ENCODE results near the gene EGFR.

GRCh38 chr7:55073051-55073511 lies 54.3 kb downstream of the EGFR start:
- TF ChIP-seq, protein P1, sequence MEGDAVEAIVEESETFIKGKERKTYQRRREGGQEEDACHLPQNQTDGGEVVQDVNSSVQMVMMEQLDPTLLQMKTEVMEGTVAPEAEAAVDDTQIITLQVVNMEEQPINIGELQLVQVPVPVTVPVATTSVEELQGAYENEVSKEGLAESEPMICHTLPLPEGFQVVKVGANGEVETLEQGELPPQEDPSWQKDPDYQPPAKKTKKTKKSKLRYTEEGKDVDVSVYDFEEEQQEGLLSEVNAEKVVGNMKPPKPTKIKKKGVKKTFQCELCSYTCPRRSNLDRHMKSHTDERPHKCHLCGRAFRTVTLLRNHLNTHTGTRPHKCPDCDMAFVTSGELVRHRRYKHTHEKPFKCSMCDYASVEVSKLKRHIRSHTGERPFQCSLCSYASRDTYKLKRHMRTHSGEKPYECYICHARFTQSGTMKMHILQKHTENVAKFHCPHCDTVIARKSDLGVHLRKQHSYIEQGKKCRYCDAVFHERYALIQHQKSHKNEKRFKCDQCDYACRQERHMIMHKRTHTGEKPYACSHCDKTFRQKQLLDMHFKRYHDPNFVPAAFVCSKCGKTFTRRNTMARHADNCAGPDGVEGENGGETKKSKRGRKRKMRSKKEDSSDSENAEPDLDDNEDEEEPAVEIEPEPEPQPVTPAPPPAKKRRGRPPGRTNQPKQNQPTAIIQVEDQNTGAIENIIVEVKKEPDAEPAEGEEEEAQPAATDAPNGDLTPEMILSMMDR (IDR thresholded peaks at IDR 0.05; ENCODE audit: borderline replicate concordance, extremely low read depth, low read length, poor library complexity, severe bottlenecking): no peak
- no peak for TF ChIP-seq EZH2 (IDR thresholded peaks at IDR 0.05; ENCODE audit: borderline replicate concordance, low read depth, low read length, severe bottlenecking)
